ENCODE results near the gene CCL14.

DNA sequence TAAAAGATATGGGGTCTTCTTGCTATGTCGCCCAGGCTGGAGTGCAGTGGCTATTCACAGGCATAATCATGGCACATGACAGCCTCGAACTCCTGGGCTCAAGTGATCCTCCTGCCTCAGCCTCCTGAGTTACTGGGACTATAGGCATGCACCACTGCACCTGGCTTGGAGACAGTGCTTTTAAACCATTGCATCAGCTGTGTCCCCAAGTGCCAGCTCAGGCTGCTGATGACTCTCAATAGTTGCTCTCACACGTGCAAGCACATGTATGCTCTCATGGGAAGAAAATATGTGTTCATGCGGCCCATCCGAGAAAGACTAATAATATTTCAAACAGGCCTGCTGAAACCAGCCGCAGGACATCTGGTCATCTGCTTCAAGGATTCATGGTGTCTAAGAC is 14.0 kb downstream of the CCL14 start:
- TF ChIP-seq CTCF (IDR thresholded peaks at IDR 0.05) (no peak), POLR2A (IDR thresholded peaks at IDR 0.05) (no peak)
